Breast epithelium (tissue), 3 donors: Measurements from ENCODE around the gene FAM32A.

Experiments
- POLR2A ChIP-seq: fragments of 450-650 bp; IDR thresholded peaks from one replicate; pipeline ENCODE4 v1.6.1; 2016; ENCODE audit warnings: antibody characterized with exemption, mild to moderate bottlenecking, moderate library complexity
- TF ChIP-seq, protein P1 (sequence below), 3 donors: fragments of 450-650 bp; IDR thresholded peaks; one replicate each; pipeline ENCODE4 v1.5.1; 2016 to 2017; ENCODE audit warnings: antibody characterized with exemption in 3 of 3, mild to moderate bottlenecking in 3 of 3, moderate library complexity in 3 of 3

- TF ChIP-seq, protein P1, sequence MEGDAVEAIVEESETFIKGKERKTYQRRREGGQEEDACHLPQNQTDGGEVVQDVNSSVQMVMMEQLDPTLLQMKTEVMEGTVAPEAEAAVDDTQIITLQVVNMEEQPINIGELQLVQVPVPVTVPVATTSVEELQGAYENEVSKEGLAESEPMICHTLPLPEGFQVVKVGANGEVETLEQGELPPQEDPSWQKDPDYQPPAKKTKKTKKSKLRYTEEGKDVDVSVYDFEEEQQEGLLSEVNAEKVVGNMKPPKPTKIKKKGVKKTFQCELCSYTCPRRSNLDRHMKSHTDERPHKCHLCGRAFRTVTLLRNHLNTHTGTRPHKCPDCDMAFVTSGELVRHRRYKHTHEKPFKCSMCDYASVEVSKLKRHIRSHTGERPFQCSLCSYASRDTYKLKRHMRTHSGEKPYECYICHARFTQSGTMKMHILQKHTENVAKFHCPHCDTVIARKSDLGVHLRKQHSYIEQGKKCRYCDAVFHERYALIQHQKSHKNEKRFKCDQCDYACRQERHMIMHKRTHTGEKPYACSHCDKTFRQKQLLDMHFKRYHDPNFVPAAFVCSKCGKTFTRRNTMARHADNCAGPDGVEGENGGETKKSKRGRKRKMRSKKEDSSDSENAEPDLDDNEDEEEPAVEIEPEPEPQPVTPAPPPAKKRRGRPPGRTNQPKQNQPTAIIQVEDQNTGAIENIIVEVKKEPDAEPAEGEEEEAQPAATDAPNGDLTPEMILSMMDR (IDR thresholded peaks at IDR 0.05), result no peak
- no peak for TF ChIP-seq POLR2A
Measured at GRCh38 chr19:16197622-16198369, 12.6 kb downstream of the FAM32A start, which contains the start of gene AP1M1.
